IMR-90 (cell line): ENCODE data around the gene KLHL29. TPM values are rescaled to one million over a fixed set of nuclear protein-coding genes. Genes with fewer than 3 reads are reported as not detected.

Experiments used
- ATAC-seq: fragments of 200-7000 bp; cut with Tn5 transposase; 2 replicates; pipeline ENCODE4 v1.9.1; 2020; ENCODE audit warnings: low read depth, mild to moderate bottlenecking, moderate library complexity
- BruUV-seq: library from RNA; stranded (reverse); fragments of 400-500 nt; replicated peaks from 2 replicates; lab custom pipeline; 2021; lab: Mats Ljungman, UMichigan
- CTCF ChIA-PET: fragments of 300-600 bp; formaldehyde crosslinking; extraction: SDS; loops from one replicate; lab custom pipeline; 2021; ENCODE audit warnings: antibody characterized with exemption; lab: Yijun Ruan, JAX
- POLR2A ChIA-PET: fragments of 300-600 bp; sonication (Branson Sonifier 250); formaldehyde crosslinking; loops from one replicate; lab custom pipeline; 2022; ENCODE audit warnings: antibody characterized with exemption; ENCODE audit not compliant: unreplicated experiment; lab: Charles Lee
- DNase-seq: peaks from one replicate; pipeline ENCODE4 v3.0.0; 2013
- H2AFZ ChIP-seq: replicated peaks from 2 replicates; pipeline ENCODE3; 2013; ENCODE audit warnings: low read length, mild to moderate bottlenecking; ENCODE audit not compliant: poor library complexity
- H2AK5ac ChIP-seq: 2 replicates; pipeline ENCODE4 v1.6.1; 2013; ENCODE audit warnings: low read depth, low read length, inconsistent platforms
- H2AK9ac ChIP-seq: replicated peaks from 2 replicates; pipeline ENCODE3; 2013; ENCODE audit warnings: mild to moderate bottlenecking, low read depth, low read length, moderate library complexity; ENCODE audit not compliant: poor library complexity
- H2BK120ac ChIP-seq: 2 replicates; pipeline ENCODE4 v1.6.1; 2013; ENCODE audit warnings: low read depth, low read length, inconsistent platforms
- H2BK15ac ChIP-seq: 3 replicates; pipeline ENCODE4 v1.6.1; 2013; ENCODE audit warnings: low read depth, low read length, inconsistent platforms
- H2BK20ac ChIP-seq: 2 replicates; pipeline ENCODE4 v1.6.1; 2013; ENCODE audit warnings: low read depth, mild to moderate bottlenecking, inconsistent platforms, low read length, moderate library complexity
- H2BK5ac ChIP-seq: 2 replicates; pipeline ENCODE4 v1.6.1; 2013; ENCODE audit warnings: mild to moderate bottlenecking, low read depth, low read length, inconsistent platforms; ENCODE audit not compliant: poor library complexity, severe bottlenecking
- H3K14ac ChIP-seq: replicated peaks from 2 replicates; pipeline ENCODE4 v1.6.1; 2013; ENCODE audit warnings: low read depth, low read length, inconsistent platforms
- H3K18ac ChIP-seq: 2 replicates; pipeline ENCODE4 v1.6.1; 2013; ENCODE audit warnings: low read depth, low read length, control low read depth
- H3K23ac ChIP-seq: 2 replicates; pipeline ENCODE4 v1.6.1; 2013; ENCODE audit warnings: low read depth, low read length, inconsistent platforms
- H3K27ac ChIP-seq: 2 replicates; pipeline ENCODE4 v1.5.1; 2013; ENCODE audit warnings: mild to moderate bottlenecking, control low read depth, low read length; ENCODE audit not compliant: insufficient read depth
- H3K27me3 ChIP-seq: 2 replicates; pipeline ENCODE4 v1.6.1; 2013; ENCODE audit warnings: low read length; ENCODE audit not compliant: control insufficient read depth, insufficient read depth
- H3K36me3 ChIP-seq: 2 replicates; pipeline ENCODE4 v1.6.1; 2013; ENCODE audit warnings: low read length, mixed read lengths; ENCODE audit not compliant: control insufficient read depth, insufficient read depth
- H3K4ac ChIP-seq: 2 replicates; pipeline ENCODE4 v1.6.1; 2013; ENCODE audit warnings: low read depth, low read length, inconsistent platforms
- H3K4me1 ChIP-seq: 2 replicates; pipeline ENCODE4 v1.6.1; 2013; ENCODE audit warnings: low read length, mixed read lengths; ENCODE audit not compliant: control insufficient read depth, insufficient read depth
- H3K4me2 ChIP-seq: 2 replicates; pipeline ENCODE4 v1.6.1; 2013; ENCODE audit warnings: low read depth, mild to moderate bottlenecking, control low read depth, low read length, moderate library complexity
- H3K4me3 ChIP-seq: 2 replicates; pipeline ENCODE4 v1.5.1; 2013; ENCODE audit warnings: low read depth, mild to moderate bottlenecking, control low read depth, low read length, moderate library complexity; ENCODE audit not compliant: insufficient read depth
- H3K56ac ChIP-seq: 2 replicates; pipeline ENCODE4 v1.6.1; 2013; ENCODE audit warnings: low read length, inconsistent platforms; ENCODE audit not compliant: insufficient read depth; ENCODE audit errors: extremely low read depth
- H3K79me1 ChIP-seq, 2 experiments: 2 replicates each; pipeline ENCODE4 v1.6.1; 2013; ENCODE audit warnings: low read length in 2 of 2, inconsistent platforms in 1 of 2, low read depth in 1 of 2
- H3K9ac ChIP-seq: 2 replicates; pipeline ENCODE4 v1.6.1; 2013; ENCODE audit warnings: low read depth, low read length, control low read depth
- H3K9me1 ChIP-seq: 2 replicates; pipeline ENCODE4 v1.6.1; 2013; ENCODE audit warnings: low read length, inconsistent platforms; ENCODE audit not compliant: insufficient read depth
- H3K9me3 ChIP-seq: 2 replicates; pipeline ENCODE4 v1.6.1; 2013; ENCODE audit warnings: low read length; ENCODE audit not compliant: control insufficient read depth, insufficient read depth
- H4K20me1 ChIP-seq: 2 replicates; pipeline ENCODE4 v1.6.1; 2013; ENCODE audit warnings: low read length, inconsistent platforms; ENCODE audit not compliant: insufficient read depth
- H4K5ac ChIP-seq: 2 replicates; pipeline ENCODE4 v1.6.1; 2013; ENCODE audit warnings: mild to moderate bottlenecking, low read depth, low read length, control low read depth
- H4K8ac ChIP-seq, 2 experiments: 2 replicates each; pipeline ENCODE4 v1.6.1; 2013; ENCODE audit warnings: low read depth in 2 of 2, low read length in 2 of 2, control low read depth in 1 of 2, inconsistent platforms in 1 of 2
- H4K91ac ChIP-seq: 2 replicates; pipeline ENCODE4 v1.6.1; 2013; ENCODE audit warnings: low read depth, low read length, inconsistent platforms; ENCODE audit not compliant: insufficient read depth
- BHLHE40 ChIP-seq: fragments of 150-350 bp; IDR thresholded peaks from 2 replicates; pipeline ENCODE4 v1.6.1; 2016; ENCODE audit warnings: mild to moderate bottlenecking, low read depth, low read length
- CEBPB ChIP-seq: IDR thresholded peaks from 2 replicates; pipeline ENCODE4 v1.6.1; 2012; ENCODE audit warnings: low read depth, low read length, improper control_type of control experiment
- FOS ChIP-seq: fragments of 150-350 bp; IDR thresholded peaks from 2 replicates; pipeline ENCODE4 v1.6.1; 2016; ENCODE audit warnings: low read depth, low read length
- MXI1 ChIP-seq: IDR thresholded peaks from 2 replicates; pipeline ENCODE4 v1.6.1; 2012; ENCODE audit warnings: low read depth, mild to moderate bottlenecking, low read length, moderate library complexity, borderline replicate concordance
- SMC3 ChIP-seq: fragments of 150-350 bp; IDR thresholded peaks from 2 replicates; pipeline ENCODE4 v1.6.1; 2016; ENCODE audit warnings: low read depth, mild to moderate bottlenecking, antibody characterized with exemption, low read length, moderate library complexity
- WGBS, 2 experiments: methylation state at CpG; one replicate each; pipeline versions ENCODE4 v1.1.5 to v1.1.7; 2013; ENCODE audit warnings: missing lambda C conversion rate in 2 of 2; ENCODE audit not compliant: insufficient read length in 1 of 2; ENCODE audit errors: extremely low coverage in 2 of 2; 5-methylcytosine and 5-hydroxymethylcytosine counted together
- dilution Hi-C: fragments of 300-500 bp; cut with HindIII; formaldehyde crosslinking; loops from one replicate; pipeline ENCODE4 v1.14.3; 2018; ENCODE audit warnings: low sequenced_read_pairs; ENCODE audit not compliant: unreplicated experiment
- in situ Hi-C: fragments of 300-500 bp; cut with MboI; formaldehyde crosslinking; loops from 3 replicates; pipeline ENCODE4 v1.14.3; 2019; ENCODE audit warnings: low sequenced_read_pairs, inconsistent platforms, mixed read lengths
- intact Hi-C: fragments of 100-400 bp; cut with micrococcal nuclease; formaldehyde crosslinking; loops from 2 replicates; pipeline ENCODE4 v1.10.0; 2022
- polyA plus RNA-seq, 3 experiments: library from polyadenylated mRNA; depleted of rRNA; stranded (reverse); fragments of >200 nt; gene quantifications; 2 replicates each; pipeline ENCODE4 v1.2.3, GENCODE V29; 2012; ENCODE audit warnings: low replicate concordance in 1 of 3
- total RNA-seq: library from RNA; depleted of rRNA; stranded (reverse); fragments of >200 nt; gene quantifications from 2 replicates; pipeline ENCODE4 v1.2.3, GENCODE V29; 2012

Gene KLHL29
- total and polyA plus RNA-seq, 2 of the 4 experiments (the other 2 are of a cell fraction): 2.0 to 8.0 TPM

DNA sequence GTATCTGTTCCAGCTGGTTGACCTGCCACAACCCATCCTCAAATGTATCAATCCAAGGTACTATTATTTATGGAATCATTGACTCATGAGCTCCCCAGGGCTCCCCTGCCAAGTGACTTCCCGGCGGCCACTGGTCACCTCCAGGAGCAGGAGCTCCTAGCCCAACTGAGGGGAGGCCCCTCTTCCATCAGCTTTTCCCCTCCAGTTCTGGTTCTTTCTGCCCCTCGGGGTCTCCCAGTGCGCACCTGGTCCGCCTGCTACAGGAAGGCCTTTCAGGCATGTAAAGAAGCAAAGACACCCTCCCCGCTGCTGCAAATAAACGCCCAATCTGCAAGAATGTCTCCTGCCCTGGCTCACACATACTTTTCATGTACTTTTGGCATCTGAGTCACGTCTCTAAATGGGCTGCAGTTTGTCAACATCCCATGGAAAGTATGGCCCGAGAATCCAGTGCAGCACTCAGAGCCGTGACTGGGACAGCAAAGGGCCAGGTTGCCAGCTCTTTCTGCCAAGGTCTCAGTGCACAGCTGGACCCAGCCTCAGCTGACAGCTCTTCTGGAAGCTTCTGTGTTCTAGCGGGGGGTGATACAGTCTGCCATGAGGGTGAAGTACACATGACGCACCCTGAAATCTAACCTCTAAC is 41.4 kb downstream of the KLHL29 start:
- Histone ChIP-seq H3K9me3 (no peaks in the 10 kb centered on the region), H2BK120ac (peak overlapping the region; percentile 89), H2AK5ac (peak overlapping the region; percentile 68; the same call in 1 of the 2 replicates), H3K23ac (peak overlapping the region; percentile 80), H3K79me1 (peaks cover 36 to 68% of the 10 kb centered on the region in 2 experiments), H2AFZ (peak overlapping the region; percentile 71), H3K4me2 (no peak overlapping the region), H3K27me3 (no peaks in the 10 kb centered on the region), H3K56ac (no peak overlapping the region), H4K91ac (0 out of 2 replicates have a peak overlapping the region, but pooled peaks have one; percentile 17), H4K5ac (no peak overlapping the region), H2BK20ac (peak overlapping the region; percentile 64), H3K27ac (peak overlapping the region; percentile 64), H3K18ac (peak overlapping the region; percentile 5; the same call in 1 of the 2 replicates), H3K36me3 (no peaks in the 10 kb centered on the region), H3K4ac (peak overlapping the region; percentile 86), H4K20me1 (0 out of 2 replicates have a peak, but pooled peaks cover 3% of the 10 kb centered on the region), H2BK15ac (peak overlapping the region; percentile 40; the same call in 2 of the 3 replicates), H3K14ac (no peak overlapping the region), H3K9me1 (peaks cover 44% of the 10 kb centered on the region), H2BK5ac (peak overlapping the region; percentile 51), H3K4me3 (no peak overlapping the region), H3K4me1 (peaks cover 35% of the 10 kb centered on the region), H3K9ac (no peak overlapping the region), H4K8ac (peak overlapping the region in 1 of 2 experiments; percentile 79; a peak in 2 of 4 replicates), H2AK9ac (no peak overlapping the region)
- in situ Hi-C loops (no loop called here), dilution Hi-C loops (no loop called here), intact Hi-C loops (no loop called here)
- ChIA-PET POLR2A (no interaction called here), CTCF (interaction anchor here (1.0 to 1.1 kb wide), 2 partner anchors 11 to 60 kb away, joined by 3 read pairs; no protein-coding TSS in a partner anchor)
- peak; percentile 88 for DNase-seq
- peak; percentile 44 for TF ChIP-seq BHLHE40
- peak; percentile 40; the same call in 1 of the 2 replicates for TF ChIP-seq FOS
- peak; percentile 33; the same call in 1 of the 2 replicates for TF ChIP-seq MXI1
- no peak for TF ChIP-seq SMC3
- TF ChIP-seq CEBPB: peak; percentile 26; the same call in 1 of the 2 replicates
- WGBS, 2 experiments: 19% methylated on average over 6 of the region's 12 CpGs; no CpG with 5 or more reads in 1 of the 2 experiments
- peak; percentile 62 for ATAC-seq
- BruUV-seq: no TSS peak
